Heart right ventricle (tissue), 16 donors: Measurements from ENCODE around the gene GPR158. TPM values are rescaled to one million over a fixed set of nuclear protein-coding genes. Genes with fewer than 3 reads are reported as not detected.

ENCODE experiments used
- ATAC-seq, 8 donors: fragments of 200-7000 bp; cut with Tn5 transposase; one replicate each; pipeline ENCODE4 v1.9.1; 2020; ENCODE audit warnings: mild to moderate bottlenecking in 8 of 8, moderate library complexity in 8 of 8, moderate number of reproducible peaks in 1 of 8
- DNase-seq, 2 donors: peaks; one replicate each; pipeline ENCODE4 v3.0.0-alpha.2; 2020
- H3K27ac ChIP-seq, 10 donors: fragments of 200-600 bp; sonication (generic) in 2 of 10; one replicate each; pipeline versions ENCODE4 v1.5.0 to v1.8.0; 2020 to 2022; ENCODE audit warnings: mild to moderate bottlenecking in 3 of 10
- H3K27me3 ChIP-seq, 7 donors: fragments of 200-600 bp; one replicate each; pipeline ENCODE4 v1.8.0; 2021 to 2022; ENCODE audit warnings: mild to moderate bottlenecking in 2 of 7
- H3K36me3 ChIP-seq, 9 donors: fragments of 200-600 bp; sonication (generic) in 1 of 9; one replicate each; pipeline versions ENCODE4 v1.5.0 to v1.8.0; 2020 to 2022; ENCODE audit warnings: mild to moderate bottlenecking in 2 of 9
- H3K4me1 ChIP-seq, 9 donors: fragments of 200-600 bp; sonication (generic) in 1 of 9; one replicate each; pipeline versions ENCODE4 v1.5.0 to v1.8.0; 2020 to 2022; ENCODE audit warnings: mild to moderate bottlenecking in 4 of 9
- H3K4me3 ChIP-seq, 10 donors: fragments of 200-600 bp; sonication (generic) in 2 of 10; one replicate each; pipeline versions ENCODE4 v1.5.0 to v1.8.0; 2020 to 2022; ENCODE audit warnings: mild to moderate bottlenecking in 7 of 10, moderate library complexity in 2 of 10
- H3K9me3 ChIP-seq, 11 donors: fragments of 200-600 bp in 10 of 11; sonication (generic) in 2 of 11; one replicate each; pipeline versions ENCODE4 v1.5.0 to v1.8.0; 2013 to 2022; ENCODE audit warnings: mild to moderate bottlenecking in 2 of 11, control low read depth in 1 of 11, moderate library complexity in 1 of 11
- WGBS, 2 donors: extraction: QIAGEN DNeasy Blood & Tissue Kit; methylation state at CpG; one replicate each; pipeline ENCODE4 v1.1.7; 2013; ENCODE audit warnings: inconsistent platforms in 1 of 2; 5-methylcytosine and 5-hydroxymethylcytosine counted together
- intact Hi-C, 10 donors: fragments of 100-400 bp; cut with DNase I; formaldehyde crosslinking; loops; one replicate each; pipeline versions ENCODE4 v1.11.1 to v1.14.2; 2022
- polyA plus RNA-seq, 2 donors: library from polyadenylated mRNA; stranded (reverse); fragments of 200-250 nt; gene quantifications; one replicate each; pipeline ENCODE4 v1.2.3, GENCODE V29; 2013
- total RNA-seq, 10 donors: library from RNA; stranded (reverse); fragmentation: NEBNext Ultra II Directional in 3 of 10; extraction: Animal tissue kit (Norgen Biotek cat#: 25700) in 3 of 10; gene quantifications; one replicate each; pipeline versions ENCODE4 v1.2.1 to v1.2.4, GENCODE V29; 2021 to 2023
- TF ChIP-seq, protein P1 (sequence below), 9 donors: fragments of 200-600 bp; sonication (generic) in 2 of 9; IDR thresholded peaks; one replicate each; pipeline versions ENCODE4 v1.5.0 to v1.8.0; 2021 to 2022; ENCODE audit warnings: antibody characterized with exemption in 9 of 9, mild to moderate bottlenecking in 5 of 9, moderate library complexity in 1 of 9
- donor health status: Arrhythmogenic right ventricular cardiomyopathy.
- donor health status: ischemic (EF 13 %, LVEDD 7.1; RV severe dilation, severe dysfunction).
- donor health status: healthy with polysubstance abuse.
- donor health status: DM: no; HTN: yes; CAD: no.
- donor health status: DM: no; HTN: no; CAD: no.
- donor health status: ischemic (EF 25% LVEDD 6.9; RV normal size, moderate dysfunction).
- donor health status: ischemic (EF 25% LVEDD 5.7; RV mildly dilated, moderate dysfunction).
- donor health status: healthy.
- donor health status: DM: yes; HTN: yes; CAD: no.
- donor health status: Ischemic cardiomyopathy.
- donor health status: ischemic (EF 35%, LVEDD 5.7; RV mildly dilated, moderate dysfunction).
- donor health status: nonischemic (EF 11% LVEDD 7.7; RV severe dilation, severe dysfunction).
- donor health status: DM: yes; HTN: yes; CAD: no.
- donor health status: PGD.
- donor health status: ischemic (EF 29% LVEDD 5.4; RV normal size, mild dysfunction).
- donor health status: nonischemic (EF 23%, LVEDD 6.1; RV moderate dilation, normal function).

Gene GPR158
- total and polyA plus RNA-seq, 12 donors, result under 0.01 to 0.04 TPM; not detected in 10

DNA sequence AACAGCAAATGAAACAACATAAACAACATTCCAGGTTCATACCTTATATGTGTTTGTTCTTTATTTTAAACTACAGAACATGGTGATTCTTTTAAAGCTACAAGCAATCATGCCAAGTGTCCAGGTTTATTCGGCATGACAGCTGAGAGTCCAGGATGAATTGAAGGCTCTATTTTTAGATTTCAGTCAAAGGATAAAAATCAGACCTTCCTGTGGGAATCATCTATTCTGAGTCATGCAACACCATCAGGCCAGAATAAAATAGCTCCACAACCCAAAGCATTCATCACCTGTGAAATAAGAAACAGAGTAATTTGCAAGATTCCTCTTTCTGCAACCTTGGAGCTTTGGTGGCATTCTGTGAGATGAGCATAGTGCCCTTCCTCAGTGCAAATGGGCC, 466.8 kb downstream of the GPR158 start:
- TF ChIP-seq, protein P1, sequence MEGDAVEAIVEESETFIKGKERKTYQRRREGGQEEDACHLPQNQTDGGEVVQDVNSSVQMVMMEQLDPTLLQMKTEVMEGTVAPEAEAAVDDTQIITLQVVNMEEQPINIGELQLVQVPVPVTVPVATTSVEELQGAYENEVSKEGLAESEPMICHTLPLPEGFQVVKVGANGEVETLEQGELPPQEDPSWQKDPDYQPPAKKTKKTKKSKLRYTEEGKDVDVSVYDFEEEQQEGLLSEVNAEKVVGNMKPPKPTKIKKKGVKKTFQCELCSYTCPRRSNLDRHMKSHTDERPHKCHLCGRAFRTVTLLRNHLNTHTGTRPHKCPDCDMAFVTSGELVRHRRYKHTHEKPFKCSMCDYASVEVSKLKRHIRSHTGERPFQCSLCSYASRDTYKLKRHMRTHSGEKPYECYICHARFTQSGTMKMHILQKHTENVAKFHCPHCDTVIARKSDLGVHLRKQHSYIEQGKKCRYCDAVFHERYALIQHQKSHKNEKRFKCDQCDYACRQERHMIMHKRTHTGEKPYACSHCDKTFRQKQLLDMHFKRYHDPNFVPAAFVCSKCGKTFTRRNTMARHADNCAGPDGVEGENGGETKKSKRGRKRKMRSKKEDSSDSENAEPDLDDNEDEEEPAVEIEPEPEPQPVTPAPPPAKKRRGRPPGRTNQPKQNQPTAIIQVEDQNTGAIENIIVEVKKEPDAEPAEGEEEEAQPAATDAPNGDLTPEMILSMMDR (IDR thresholded peaks at IDR 0.05), result no peak
- ATAC-seq, result no peak
- Histone ChIP-seq H3K9me3 (no peaks in the 10 kb centered on the region), H3K4me1 (no peaks in the 10 kb centered on the region), H3K27me3 (no peaks in the 10 kb centered on the region), H3K27ac (no peak overlapping the region), H3K4me3 (no peak overlapping the region), H3K36me3 (no peaks in the 10 kb centered on the region)
- 22 to 29% methylated on average over 1 of the region's 1 CpG for WGBS, 2 donors
- intact Hi-C loops, result no loop called here
- DNase-seq, result no peak

DNA sequence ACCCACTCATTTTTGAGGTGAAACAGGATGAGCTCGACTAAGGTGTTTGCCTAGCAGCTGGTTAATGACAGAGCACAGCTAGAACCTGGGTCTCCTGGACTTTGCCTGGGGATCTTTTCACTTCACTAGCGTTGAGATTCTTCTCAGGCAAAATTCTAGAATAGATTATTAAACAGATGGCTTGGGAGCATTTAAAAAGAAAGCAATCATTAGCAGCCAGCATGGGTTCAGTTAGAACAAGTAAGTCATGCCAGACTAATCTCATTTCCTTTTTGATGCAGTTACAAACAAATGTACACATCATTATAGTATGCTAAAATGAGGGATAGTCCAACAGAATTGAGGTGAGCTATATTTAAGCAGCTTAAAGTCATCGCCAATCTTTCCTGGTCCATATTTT, 467.9 kb downstream of the GPR158 start:
- Histone ChIP-seq H3K36me3 (no peaks in the 10 kb centered on the region), H3K27me3 (no peaks in the 10 kb centered on the region), H3K27ac (no peak overlapping the region), H3K4me3 (no peak overlapping the region), H3K4me1 (no peaks in the 10 kb centered on the region), H3K9me3 (no peaks in the 10 kb centered on the region)
- TF ChIP-seq, protein P1 (IDR thresholded peaks at IDR 0.05), result no peak
- intact Hi-C loops, result no loop called here
- ATAC-seq, result no peak
- 75 to 84% methylated on average over 3 of the region's 3 CpGs for WGBS, 2 donors
- no peak for DNase-seq

DNA sequence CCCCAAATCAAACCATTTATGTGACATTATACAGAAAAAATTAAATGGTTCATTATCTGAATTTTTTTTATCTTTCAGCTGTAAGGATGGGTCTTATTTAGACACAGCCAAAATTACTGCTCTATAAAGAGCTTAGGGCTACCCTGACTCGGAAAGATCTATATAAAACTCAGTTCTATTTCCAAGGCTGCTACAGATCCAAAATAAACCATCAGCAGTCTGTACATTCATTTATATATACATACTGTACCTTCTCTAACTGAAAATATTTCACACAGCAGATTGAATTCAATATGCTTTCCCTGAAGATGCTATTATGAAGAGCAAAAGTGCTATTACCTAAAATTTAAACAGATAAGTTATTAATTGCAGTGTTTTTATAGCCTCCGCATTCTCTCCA, 471.6 kb downstream of the GPR158 start:
- no peak for DNase-seq
- H3K4me3 ChIP-seq, result no peak overlapping the region
- TF ChIP-seq, protein P1 (IDR thresholded peaks at IDR 0.05), result no peak
- H3K36me3 ChIP-seq, result no peaks in the 10 kb centered on the region
- H3K27ac ChIP-seq, result no peak overlapping the region
- WGBS, 2 donors, result 72 to 74% methylated on average over 2 of the region's 2 CpGs
- H3K9me3 ChIP-seq, result no peaks in the 10 kb centered on the region
- intact Hi-C loops, result no loop called here
- H3K27me3 ChIP-seq, result no peaks in the 10 kb centered on the region
- no peaks in the 10 kb centered on the region for H3K4me1 ChIP-seq
- no peak for ATAC-seq

DNA sequence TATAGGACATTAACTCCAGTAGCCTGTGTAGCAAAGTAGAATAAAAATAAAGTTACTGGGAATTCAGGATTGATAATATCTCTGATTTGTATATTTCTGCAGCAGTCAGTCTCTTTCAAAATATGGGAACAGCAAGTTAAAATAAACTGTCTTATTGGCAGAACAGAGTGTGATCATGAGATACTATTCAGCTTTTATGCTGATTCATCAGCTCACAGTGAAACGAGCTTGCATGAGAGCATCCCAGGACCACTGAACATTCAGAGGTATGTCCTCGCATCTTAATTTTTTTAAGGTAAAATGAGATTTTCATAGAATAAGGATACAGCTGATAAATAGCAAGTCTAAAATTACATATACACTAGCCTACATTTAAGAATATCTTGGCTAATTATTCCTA, 476.7 kb downstream of the GPR158 start:
- H3K9me3 ChIP-seq, result peaks cover 0 to 8% (median 0%) of the 10 kb centered on the region in 11 donors

More for the DNA sequence above, 476.7 kb downstream of the GPR158 start:
- TF ChIP-seq, protein P1 (IDR thresholded peaks at IDR 0.05), result no peak
- no peak overlapping the region for H3K4me3 ChIP-seq
- intact Hi-C loops, result no loop called here
- no peak overlapping the region for H3K27ac ChIP-seq
- ATAC-seq, result no peak
- no peaks in the 10 kb centered on the region for H3K36me3 ChIP-seq
- WGBS, 2 donors, result 62 to 66% methylated on average over 2 of the region's 2 CpGs
- H3K4me1 ChIP-seq, result no peaks in the 10 kb centered on the region
- no peak for DNase-seq
- H3K27me3 ChIP-seq, result no peaks in the 10 kb centered on the region

Other genes starting within 250 kb of the GPR158 start
- 10 to 100 TPM in 1 of 10 donors, 1 to 10 TPM in 9; 2.5 to 11.4 (median 4.6) TPM for gene PRTFDC1, start 222.4 kb upstream of the GPR158 start, total RNA-seq
- 1 to 10 TPM; 4.8 to 5.6 TPM for gene PRTFDC1, start 222.4 kb upstream of the GPR158 start, polyA plus RNA-seq
- gene ENKUR, start 158.8 kb upstream of the GPR158 start, total RNA-seq, result not detected
- under 1 TPM in 1 of 2 donors, not detected in 1; 0.10 TPM for gene ENKUR, start 158.8 kb upstream of the GPR158 start, polyA plus RNA-seq
- 1 to 10 TPM; 4.0 to 6.8 (median 5.1) TPM for gene THNSL1, start 158.4 kb upstream of the GPR158 start, total RNA-seq
- 1 to 10 TPM; 1.4 to 2.6 TPM for gene THNSL1, start 158.4 kb upstream of the GPR158 start, polyA plus RNA-seq